Skeletal muscle satellite cell (primary cell): ENCODE results near the gene LHFPL2.

Experiments
- H3K27me3 ChIP-seq: 2 replicates; pipeline ENCODE4 v1.7.0; 2013; ENCODE audit warnings: low read length; ENCODE audit not compliant: control insufficient read depth, insufficient read depth
- H3K36me3 ChIP-seq: 2 replicates; pipeline ENCODE4 v1.7.0; 2013; ENCODE audit warnings: mild to moderate bottlenecking, control low read depth, low read length; ENCODE audit not compliant: insufficient read depth
- H3K4me1 ChIP-seq: 2 replicates; pipeline ENCODE4 v1.7.0; 2013; ENCODE audit warnings: low read length; ENCODE audit not compliant: control insufficient read depth, insufficient read depth
- H3K4me2 ChIP-seq: 2 replicates; pipeline ENCODE4 v1.7.0; 2013; ENCODE audit warnings: mild to moderate bottlenecking, low read length
- H3K4me3 ChIP-seq: 2 replicates; pipeline ENCODE4 v1.7.0; 2013; ENCODE audit warnings: low read length
- H3K9ac ChIP-seq: 2 replicates; pipeline ENCODE4 v1.7.0; 2013; ENCODE audit warnings: mild to moderate bottlenecking, low read depth, low read length, moderate library complexity
- H3K9me3 ChIP-seq: replicated peaks from 2 replicates; pipeline ENCODE4 v1.7.0; 2013; ENCODE audit warnings: mild to moderate bottlenecking, control low read depth, low read length

Gene LHFPL2

GRCh38 chr5:78509145-78509865 is 139.3 kb downstream of the LHFPL2 start:
- Histone ChIP-seq H3K9ac (peak overlapping the region; percentile 84), H3K36me3 (no peaks in the 10 kb centered on the region), H3K27me3 (no peaks in the 10 kb centered on the region), H3K9me3 (no peaks in the 10 kb centered on the region), H3K4me1 (peaks cover 81% of the 10 kb centered on the region), H3K4me2 (peak overlapping the region; percentile 90), H3K4me3 (peak overlapping the region; percentile 77)

DNA sequence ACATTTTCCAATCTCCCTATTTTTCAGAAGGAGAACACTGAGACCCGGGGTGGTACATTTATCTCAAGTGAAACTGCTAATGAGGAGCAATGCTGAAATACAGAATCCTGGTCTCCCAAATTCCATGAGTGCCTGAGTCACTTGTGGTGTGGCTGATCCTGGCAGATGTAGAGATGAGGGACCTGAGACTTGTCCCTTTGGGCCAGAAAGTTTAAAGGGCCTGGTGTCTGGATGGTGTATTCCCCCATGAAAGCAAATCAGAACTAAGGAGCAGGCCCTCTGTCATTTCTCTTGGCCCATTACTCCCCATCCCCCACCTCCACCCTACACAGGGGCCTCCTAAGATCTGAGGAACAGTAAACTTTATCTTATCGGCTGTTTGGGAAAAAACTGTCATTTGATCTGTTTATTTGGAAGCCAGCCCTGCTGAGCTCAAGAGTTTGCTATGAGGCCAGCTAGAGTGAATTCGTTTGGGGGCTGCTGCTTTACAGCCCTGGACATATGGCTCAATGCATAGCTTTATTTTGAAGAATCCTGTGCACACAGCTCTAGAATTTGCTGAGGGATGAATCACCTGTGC is 140.3 kb downstream of the LHFPL2 start:
- peak overlapping the region; percentile 84 for H3K9ac ChIP-seq
- peaks cover 80% of the 10 kb centered on the region for H3K4me1 ChIP-seq
- H3K36me3 ChIP-seq, result no peaks in the 10 kb centered on the region
- peak overlapping the region; percentile 90 for H3K4me2 ChIP-seq
- H3K9me3 ChIP-seq, result no peaks in the 10 kb centered on the region
- H3K4me3 ChIP-seq, result peak overlapping the region; percentile 77
- H3K27me3 ChIP-seq, result no peaks in the 10 kb centered on the region

DNA sequence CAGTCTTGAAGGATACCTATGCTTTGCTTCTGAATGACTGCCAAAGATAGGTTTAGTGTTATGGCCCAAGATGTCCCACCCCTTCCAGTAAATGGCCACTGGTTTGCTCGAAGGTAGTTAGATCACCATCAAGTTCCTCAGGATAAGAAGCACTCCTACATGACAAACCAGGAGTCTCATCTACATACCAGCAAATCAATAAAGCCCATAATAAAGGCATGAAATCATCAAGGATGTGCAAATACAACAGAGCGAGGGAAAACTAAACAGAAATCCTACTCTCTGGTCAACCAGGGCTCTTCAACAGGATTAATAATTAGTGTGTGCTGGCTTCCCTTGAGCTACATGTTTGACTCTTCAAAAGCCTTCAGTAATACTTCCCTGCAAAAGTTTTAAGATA is 141.0 kb downstream of the LHFPL2 start:
- Histone ChIP-seq H3K27me3 (no peaks in the 10 kb centered on the region), H3K4me1 (peaks cover 82% of the 10 kb centered on the region), H3K36me3 (no peaks in the 10 kb centered on the region), H3K9ac (peak overlapping the region; percentile 84), H3K9me3 (no peaks in the 10 kb centered on the region), H3K4me2 (peak overlapping the region; percentile 90), H3K4me3 (peak overlapping the region; percentile 77)

GRCh38 chr5:78506261-78507024 is 142.1 kb downstream of the LHFPL2 start:
- Histone ChIP-seq H3K4me3 (no peak overlapping the region), H3K9ac (peak overlapping the region; percentile 33), H3K4me2 (peak overlapping the region; percentile 90), H3K9me3 (no peaks in the 10 kb centered on the region), H3K36me3 (peaks cover 2% of the 10 kb centered on the region), H3K27me3 (no peaks in the 10 kb centered on the region), H3K4me1 (peaks cover 87% of the 10 kb centered on the region)

DNA sequence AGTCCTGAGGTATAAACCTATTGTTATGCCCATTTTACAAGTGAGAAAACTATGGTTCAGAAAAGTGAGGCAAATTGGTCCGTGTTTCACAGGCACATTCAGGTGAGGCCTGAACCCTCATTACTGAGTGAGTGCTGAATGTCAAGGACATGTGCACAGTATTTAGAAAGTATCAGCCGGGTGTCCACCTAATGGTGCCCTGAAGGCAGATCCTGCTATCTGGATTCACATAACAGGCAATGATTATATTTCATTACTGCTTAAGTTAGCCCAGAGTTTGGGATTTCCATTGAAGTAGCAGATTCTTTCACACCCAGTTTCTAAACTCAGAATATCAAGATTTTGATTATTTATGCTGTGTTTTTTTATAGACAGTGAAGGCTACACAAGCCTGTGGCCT is 142.7 kb downstream of the LHFPL2 start:
- Histone ChIP-seq H3K27me3 (no peaks in the 10 kb centered on the region), H3K9ac (peak overlapping the region; percentile 33), H3K4me1 (peaks cover 87% of the 10 kb centered on the region), H3K9me3 (no peaks in the 10 kb centered on the region), H3K4me3 (no peak overlapping the region), H3K36me3 (peaks cover 6% of the 10 kb centered on the region), H3K4me2 (no peak overlapping the region)

DNA sequence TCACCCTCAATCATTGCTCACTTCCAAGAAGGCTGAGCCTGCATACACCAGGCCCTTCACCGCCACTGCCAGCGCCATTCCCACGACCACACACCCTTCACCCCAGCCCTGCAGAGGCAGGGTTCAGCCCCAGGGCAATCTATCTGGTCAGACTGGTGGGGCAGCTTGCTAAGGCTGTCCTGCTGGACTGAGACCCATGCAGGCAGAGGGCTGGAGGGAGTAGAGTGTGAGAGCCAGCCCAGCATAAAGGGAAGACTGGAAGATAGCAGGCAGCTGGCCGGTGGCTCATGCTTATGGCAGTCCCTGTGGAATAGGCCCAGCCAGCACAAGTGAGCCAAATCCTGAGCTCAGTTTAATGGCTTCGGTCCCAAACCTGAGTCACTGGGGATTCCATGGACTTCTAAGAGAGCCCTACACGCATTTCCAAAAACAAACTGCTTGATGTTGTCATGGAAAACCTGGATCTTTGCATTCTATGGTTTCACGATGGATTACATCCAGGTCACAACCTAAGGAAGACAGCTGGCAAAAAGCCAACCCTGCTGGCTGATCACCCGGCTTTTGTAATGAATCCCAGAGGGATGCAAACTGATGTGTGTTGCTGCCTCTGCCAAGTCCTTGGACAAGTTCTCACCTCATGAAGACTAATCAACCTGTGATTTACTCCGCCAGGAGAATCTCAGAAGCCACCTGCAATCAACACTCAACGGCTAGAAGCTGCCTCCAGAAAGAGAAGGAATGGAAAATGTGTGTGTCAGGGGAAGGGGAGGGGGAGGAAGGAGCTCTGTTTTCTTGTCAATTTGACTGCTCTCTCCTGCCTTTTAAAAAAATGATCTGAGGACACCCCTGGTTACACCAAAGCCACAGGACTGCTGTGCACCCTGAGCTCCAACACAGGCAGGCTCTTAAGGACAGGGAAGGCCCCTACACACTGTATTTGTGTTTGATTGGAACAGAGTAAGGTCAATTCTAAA is 143.6 kb downstream of the LHFPL2 start:
- Histone ChIP-seq H3K27me3 (no peaks in the 10 kb centered on the region), H3K36me3 (peaks cover 8% of the 10 kb centered on the region), H3K4me3 (peak overlapping the region; percentile 8), H3K9ac (peak overlapping the region; percentile 64), H3K9me3 (no peaks in the 10 kb centered on the region), H3K4me2 (peak overlapping the region; percentile 51), H3K4me1 (peaks cover 87% of the 10 kb centered on the region)

DNA sequence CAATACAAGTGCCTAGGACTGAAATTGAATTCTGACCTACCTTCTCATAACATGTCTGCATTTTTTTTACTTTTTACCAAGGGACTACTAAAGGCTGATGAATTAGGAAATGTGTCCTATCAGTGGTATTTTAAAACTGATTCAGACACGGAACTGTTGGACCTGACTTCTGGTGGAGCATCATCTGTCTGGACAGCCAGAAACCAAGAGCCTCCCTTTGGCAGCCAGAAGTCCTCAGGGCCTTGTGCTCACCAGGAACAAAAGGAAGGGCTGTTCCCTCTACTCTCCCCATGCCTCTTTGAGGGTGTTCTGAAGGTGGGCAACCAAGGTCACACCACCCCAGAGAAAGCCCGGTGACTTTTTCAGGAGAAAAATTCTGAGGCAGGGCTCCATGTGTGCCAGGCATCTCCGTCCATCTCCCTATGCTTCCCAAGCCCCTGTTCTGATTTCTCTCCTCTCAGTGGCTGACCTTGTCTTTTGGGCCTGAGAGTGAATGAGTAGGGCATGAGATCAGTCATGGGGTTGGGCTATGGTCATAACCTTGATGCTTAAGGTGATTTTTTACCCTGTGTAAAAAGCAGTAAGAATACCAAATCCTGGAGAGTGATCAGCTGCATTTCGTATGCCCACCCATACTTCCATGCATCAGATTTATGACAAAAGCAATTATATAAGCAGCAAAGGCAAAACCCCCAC is 144.5 kb downstream of the LHFPL2 start:
- peaks cover 12% of the 10 kb centered on the region for H3K36me3 ChIP-seq
- H3K4me3 ChIP-seq, result peak overlapping the region; percentile 8
- H3K9me3 ChIP-seq, result no peaks in the 10 kb centered on the region
- peaks cover 80% of the 10 kb centered on the region for H3K4me1 ChIP-seq
- H3K27me3 ChIP-seq, result no peaks in the 10 kb centered on the region
- H3K4me2 ChIP-seq, result peak overlapping the region; percentile 51
- peak overlapping the region; percentile 64 for H3K9ac ChIP-seq

GRCh38 chr5:78501411-78502352 is 146.9 kb downstream of the LHFPL2 start:
- H3K4me2 ChIP-seq, result peak overlapping the region; percentile 57
- H3K27me3 ChIP-seq, result no peaks in the 10 kb centered on the region
- H3K36me3 ChIP-seq, result peaks cover 12% of the 10 kb centered on the region
- peak overlapping the region; percentile 25 for H3K4me3 ChIP-seq
- H3K4me1 ChIP-seq, result peaks cover 81% of the 10 kb centered on the region
- H3K9ac ChIP-seq, result peak overlapping the region; percentile 76
- no peaks in the 10 kb centered on the region for H3K9me3 ChIP-seq

DNA sequence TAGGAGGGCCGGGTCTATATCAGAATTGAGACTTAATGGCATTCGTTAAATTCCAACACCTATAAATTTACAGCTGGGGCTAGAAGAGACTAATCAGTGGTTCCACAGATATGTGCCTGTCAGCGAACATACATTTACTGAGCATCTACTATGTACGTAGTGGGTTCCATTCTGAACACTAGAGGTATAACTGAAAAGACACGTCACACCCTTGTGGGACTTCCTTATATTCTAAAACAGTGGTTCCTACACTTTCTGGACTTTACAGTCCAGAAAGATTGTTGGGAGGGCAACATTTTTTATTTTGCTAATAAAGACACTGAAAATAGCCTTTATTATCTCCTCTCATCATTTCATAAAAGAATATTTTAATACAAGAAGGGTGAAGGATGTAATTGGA is 147.7 kb downstream of the LHFPL2 start:
- Histone ChIP-seq H3K4me2 (no peak overlapping the region), H3K27me3 (no peaks in the 10 kb centered on the region), H3K9ac (peak overlapping the region; percentile 76), H3K4me1 (peaks cover 81% of the 10 kb centered on the region), H3K36me3 (peaks cover 12% of the 10 kb centered on the region), H3K4me3 (no peak overlapping the region), H3K9me3 (no peaks in the 10 kb centered on the region)

- H3K4me1 ChIP-seq, result peaks cover 75% of the 10 kb centered on the region
- no peak overlapping the region for H3K4me2 ChIP-seq
Measured at GRCh38 chr5:78500028-78500427, 148.5 kb downstream of the LHFPL2 start.

More at GRCh38 chr5:78500028-78500427, 148.5 kb downstream of the LHFPL2 start:
- H3K9me3 ChIP-seq, result no peaks in the 10 kb centered on the region
- H3K27me3 ChIP-seq, result no peaks in the 10 kb centered on the region
- no peak overlapping the region for H3K4me3 ChIP-seq
- H3K9ac ChIP-seq, result no peak overlapping the region
- peaks cover 12% of the 10 kb centered on the region for H3K36me3 ChIP-seq
